ENCODE data around the gene DOK1.

The DOK1 gene

DNA sequence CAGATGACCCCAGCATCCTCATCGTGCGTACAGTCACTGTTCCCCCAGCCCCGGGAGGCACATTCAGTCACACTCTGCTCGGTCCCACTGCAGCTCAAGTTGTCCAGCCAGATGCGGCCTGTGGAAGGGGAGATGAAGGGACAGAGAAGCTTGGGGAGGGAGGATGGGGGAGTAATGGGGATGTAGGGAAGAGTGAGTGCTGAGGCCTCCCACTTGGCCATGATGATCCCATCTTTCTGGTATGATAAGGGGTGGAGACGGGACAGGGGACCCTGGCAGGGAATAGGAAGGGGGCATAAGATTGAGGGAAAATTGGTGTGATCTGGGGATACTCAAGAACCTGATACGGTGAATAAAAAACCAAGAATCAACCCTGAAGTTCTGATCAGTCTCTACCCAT is 4.3 kb upstream of the DOK1 start:
- no peak for DNase-seq (ENCODE audit: low read depth, low spot score)
- CTCF ChIA-PET = interaction anchor here (0.8 to 4.9 kb wide), 5 partner anchors 17 to 66 kb away, joined by 3 to 43 read pairs (median 6); no protein-coding TSS in a partner anchor
- TF ChIP-seq, protein P1, sequence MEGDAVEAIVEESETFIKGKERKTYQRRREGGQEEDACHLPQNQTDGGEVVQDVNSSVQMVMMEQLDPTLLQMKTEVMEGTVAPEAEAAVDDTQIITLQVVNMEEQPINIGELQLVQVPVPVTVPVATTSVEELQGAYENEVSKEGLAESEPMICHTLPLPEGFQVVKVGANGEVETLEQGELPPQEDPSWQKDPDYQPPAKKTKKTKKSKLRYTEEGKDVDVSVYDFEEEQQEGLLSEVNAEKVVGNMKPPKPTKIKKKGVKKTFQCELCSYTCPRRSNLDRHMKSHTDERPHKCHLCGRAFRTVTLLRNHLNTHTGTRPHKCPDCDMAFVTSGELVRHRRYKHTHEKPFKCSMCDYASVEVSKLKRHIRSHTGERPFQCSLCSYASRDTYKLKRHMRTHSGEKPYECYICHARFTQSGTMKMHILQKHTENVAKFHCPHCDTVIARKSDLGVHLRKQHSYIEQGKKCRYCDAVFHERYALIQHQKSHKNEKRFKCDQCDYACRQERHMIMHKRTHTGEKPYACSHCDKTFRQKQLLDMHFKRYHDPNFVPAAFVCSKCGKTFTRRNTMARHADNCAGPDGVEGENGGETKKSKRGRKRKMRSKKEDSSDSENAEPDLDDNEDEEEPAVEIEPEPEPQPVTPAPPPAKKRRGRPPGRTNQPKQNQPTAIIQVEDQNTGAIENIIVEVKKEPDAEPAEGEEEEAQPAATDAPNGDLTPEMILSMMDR (IDR thresholded peaks at IDR 0.05; ENCODE audit: insufficient read depth, low read length, missing control alignments) = no peak
- POLR2A ChIA-PET = interaction anchor here (1.4 to 1.8 kb wide), 2 partner anchors 27 to 34 kb away, joined by 3 to 7 read pairs; no protein-coding TSS in a partner anchor
- peak overlapping the region; percentile 57 for H3K4me3 ChIP-seq (ENCODE audit: low read depth, low read length)

DNA sequence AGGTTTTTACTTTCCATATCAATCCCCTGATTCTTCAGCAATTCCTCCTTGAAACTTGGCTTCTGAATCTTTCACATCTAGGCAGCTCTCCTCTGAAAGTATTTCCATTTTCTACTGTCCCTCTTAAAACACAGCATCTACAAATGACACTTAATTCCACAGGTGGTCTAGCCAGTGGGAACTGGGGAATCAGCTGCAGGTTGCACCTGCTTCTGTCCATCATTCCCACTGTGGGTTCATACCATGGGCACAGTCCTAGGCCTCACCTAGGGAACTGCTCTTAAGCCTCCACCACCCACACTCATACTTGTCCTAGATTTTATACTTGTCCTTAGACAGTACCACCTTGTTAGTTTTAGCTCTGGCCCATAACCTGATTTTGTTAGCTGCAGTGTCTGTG is 3.0 kb upstream of the DOK1 start:
- no peak for DNase-seq (ENCODE audit: low read depth, low spot score)
- TF ChIP-seq, protein P1 (IDR thresholded peaks at IDR 0.05; ENCODE audit: insufficient read depth, low read length, missing control alignments) = no peak
- CTCF ChIA-PET = interaction anchor here (1.2 to 4.9 kb wide), 6 partner anchors 19 to 42 kb away, joined by 3 to 43 read pairs (median 4); no protein-coding TSS in a partner anchor
- POLR2A ChIA-PET = interaction anchor here (1.4 kb wide), 1 partner anchor 32 kb away, joined by 3 read pairs; no protein-coding TSS in a partner anchor
- H3K4me3 ChIP-seq (ENCODE audit: low read depth, low read length) = peak overlapping the region; percentile 92

DNA sequence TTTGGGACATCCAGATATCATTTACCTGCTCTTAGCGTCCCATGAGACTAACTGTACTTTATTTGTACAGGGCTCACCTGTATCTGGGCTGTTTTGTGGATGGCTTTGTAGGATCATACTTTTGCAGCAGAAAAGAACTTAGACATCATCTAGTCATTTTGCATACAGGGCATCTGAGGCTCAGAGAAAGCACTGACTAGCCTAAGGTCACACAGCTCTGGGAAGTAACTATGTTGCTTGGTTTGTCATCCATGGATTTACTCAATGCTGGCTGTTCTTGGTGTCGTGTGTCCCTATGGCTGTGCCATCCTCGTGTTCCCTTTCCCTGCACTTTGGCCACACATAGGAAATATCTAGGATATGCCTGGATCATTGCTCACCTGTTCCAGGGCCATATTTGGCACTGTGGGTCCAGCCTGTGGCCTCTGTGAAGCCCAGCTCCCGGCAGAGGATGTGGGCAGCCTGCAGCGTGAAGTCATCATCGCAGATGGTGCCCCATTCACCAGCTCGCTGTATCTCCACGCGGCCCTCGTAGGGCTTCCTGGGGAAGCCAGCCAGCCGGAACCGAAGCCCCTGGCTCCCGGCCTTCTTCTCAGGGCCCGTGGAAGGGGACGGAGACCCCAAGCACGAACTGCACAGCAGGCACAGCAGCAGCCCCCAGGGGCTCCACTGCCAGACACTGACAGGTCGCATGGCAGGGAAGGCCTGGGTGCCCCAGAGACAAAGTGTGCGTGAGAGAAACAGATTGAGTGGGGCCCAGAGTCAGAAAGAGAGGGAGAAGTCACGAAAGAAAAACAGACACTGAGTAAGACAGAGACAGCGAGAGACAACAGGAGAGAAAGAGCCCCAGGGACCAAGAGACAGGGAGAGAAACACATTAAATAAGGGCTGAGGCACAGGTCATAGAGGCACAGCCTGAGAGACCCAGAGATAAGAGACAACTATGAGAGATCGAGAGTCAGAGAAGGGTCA is 2.3 kb upstream of the DOK1 start:
- TF ChIP-seq, protein P1 (IDR thresholded peaks at IDR 0.05; ENCODE audit: insufficient read depth, low read length, missing control alignments) = no peak
- ChIA-PET POLR2A (no interaction called here), CTCF (interaction anchor here (0.8 to 4.9 kb wide), 5 partner anchors 21 to 43 kb away, joined by 3 to 43 read pairs (median 3); no protein-coding TSS in a partner anchor)
- no peak for DNase-seq (ENCODE audit: low read depth, low spot score)
- peak overlapping the region; percentile 92 for H3K4me3 ChIP-seq (ENCODE audit: low read depth, low read length)

DNA sequence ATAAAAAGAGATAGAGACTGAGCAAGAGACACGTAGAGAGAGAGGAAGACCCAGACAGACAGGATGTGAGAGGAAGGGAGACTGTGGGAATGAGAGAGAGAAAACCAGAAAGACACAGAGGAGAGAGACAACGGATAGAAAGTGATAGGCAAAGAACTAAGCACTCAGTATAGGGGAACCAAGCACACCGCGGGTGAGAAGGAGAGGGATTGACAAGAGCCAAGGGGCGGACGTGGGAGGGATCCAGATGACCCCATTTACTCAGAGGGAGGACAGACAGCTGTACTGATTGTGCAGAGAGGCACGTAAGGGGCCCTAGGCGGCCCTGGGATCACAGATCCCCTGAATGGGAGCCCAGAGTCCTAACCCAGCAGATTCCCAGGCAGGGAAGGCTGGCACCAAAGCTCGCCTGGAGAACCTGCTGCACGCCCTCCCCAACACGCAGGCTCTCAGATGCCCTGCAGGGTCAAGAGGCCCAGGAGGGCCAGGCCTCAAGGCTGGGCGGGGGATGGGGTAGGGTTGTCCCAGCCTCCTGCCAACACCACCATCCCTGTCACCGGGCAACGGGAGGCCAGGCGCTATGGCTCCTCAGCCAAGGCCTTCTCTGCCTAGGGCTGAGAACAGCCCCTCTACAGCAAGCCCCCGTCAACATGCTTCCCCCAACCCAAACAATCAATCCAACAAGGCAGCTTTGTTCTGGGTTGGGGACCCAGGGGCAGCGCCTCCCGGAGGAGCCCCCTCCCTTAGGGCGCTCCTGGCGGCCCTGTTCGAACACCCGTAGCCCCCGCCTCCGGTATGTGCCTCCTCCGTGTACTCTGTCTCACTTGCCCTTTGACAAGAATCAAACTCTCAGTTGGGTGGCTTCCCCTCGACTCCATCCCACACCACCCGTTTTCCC is 1.4 kb upstream of the DOK1 start:
- CTCF ChIA-PET = interaction anchor here (0.8 to 1.1 kb wide), 3 partner anchors 10 to 32 kb away, joined by 3 to 4 read pairs (median 3); no protein-coding TSS in a partner anchor
- no peak for DNase-seq (ENCODE audit: low read depth, low spot score)
- H3K4me3 ChIP-seq (ENCODE audit: low read depth, low read length) = peak overlapping the region; percentile 92
- TF ChIP-seq, protein P1 (IDR thresholded peaks at IDR 0.05; ENCODE audit: insufficient read depth, low read length, missing control alignments) = no peak
- POLR2A ChIA-PET = interaction anchor here (1.0 to 2.1 kb wide), 5 partner anchors 10 to 24 kb away, joined by 3 to 12 read pairs (median 4); partner anchors contain the start of genes AUP1 and HTRA2

DNA sequence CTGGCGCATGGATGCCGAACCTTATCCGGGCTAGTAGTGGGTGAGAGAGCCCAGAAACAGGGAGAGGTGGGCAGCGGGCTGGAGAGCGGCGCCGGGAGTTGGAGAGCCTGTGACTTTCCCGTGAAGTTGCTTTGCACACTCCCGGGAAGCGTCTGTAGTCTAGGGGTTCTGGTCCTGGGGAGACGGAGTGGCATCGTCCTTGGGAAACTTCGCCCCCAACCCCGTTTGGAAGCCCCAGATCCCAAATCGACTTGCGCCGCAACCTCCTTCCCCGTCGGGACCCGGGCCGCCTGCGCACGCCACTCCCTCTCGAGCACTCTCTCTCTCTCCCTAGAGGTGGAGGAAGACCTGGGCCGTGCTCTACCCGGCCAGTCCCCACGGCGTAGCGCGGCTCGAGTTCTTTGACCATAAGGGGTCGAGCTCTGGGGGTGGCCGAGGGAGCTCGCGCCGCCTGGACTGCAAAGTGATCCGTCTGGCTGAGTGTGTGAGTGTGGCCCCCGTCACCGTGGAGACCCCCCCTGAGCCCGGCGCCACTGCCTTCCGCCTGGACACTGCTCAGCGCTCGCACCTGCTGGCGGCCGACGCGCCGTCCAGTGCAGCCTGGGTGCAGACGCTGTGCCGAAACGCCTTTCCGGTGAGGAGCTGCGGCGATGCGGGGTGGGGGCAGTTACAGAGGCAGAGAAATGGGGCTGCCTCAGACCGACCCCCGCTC is 456 bp downstream of the DOK1 start:
- no peak for DNase-seq (ENCODE audit: low read depth, low spot score)
- ChIA-PET POLR2A (interaction anchor here (0.8 to 2.1 kb wide), 4 partner anchors 9 to 30 kb away, joined by 3 to 12 read pairs (median 4); no protein-coding TSS in a partner anchor), CTCF (interaction anchor here (0.7 to 5.2 kb wide), 6 partner anchors 9 to 32 kb away, joined by 3 to 39 read pairs (median 4); no protein-coding TSS in a partner anchor)
- TF ChIP-seq, protein P1 (IDR thresholded peaks at IDR 0.05; ENCODE audit: insufficient read depth, low read length, missing control alignments) = no peak
- H3K4me3 ChIP-seq (ENCODE audit: low read depth, low read length) = peak overlapping the region; percentile 92

Measured in AG04449 (cell line).